HG03342 (cell line): Measurements from ENCODE around the gene PLA2G4E.
A peak's percentile ranks its signal among the peaks of the same experiment; 100 is the strongest.

Experiments
- ATAC-seq: cut with Tn5 transposase; IDR thresholded peaks from one replicate; pipeline ENCODE4 v1.9.1; 2021; ENCODE audit warnings: mild to moderate bottlenecking, moderate library complexity; ENCODE audit not compliant: unreplicated experiment

PLA2G4E gene

DNA sequence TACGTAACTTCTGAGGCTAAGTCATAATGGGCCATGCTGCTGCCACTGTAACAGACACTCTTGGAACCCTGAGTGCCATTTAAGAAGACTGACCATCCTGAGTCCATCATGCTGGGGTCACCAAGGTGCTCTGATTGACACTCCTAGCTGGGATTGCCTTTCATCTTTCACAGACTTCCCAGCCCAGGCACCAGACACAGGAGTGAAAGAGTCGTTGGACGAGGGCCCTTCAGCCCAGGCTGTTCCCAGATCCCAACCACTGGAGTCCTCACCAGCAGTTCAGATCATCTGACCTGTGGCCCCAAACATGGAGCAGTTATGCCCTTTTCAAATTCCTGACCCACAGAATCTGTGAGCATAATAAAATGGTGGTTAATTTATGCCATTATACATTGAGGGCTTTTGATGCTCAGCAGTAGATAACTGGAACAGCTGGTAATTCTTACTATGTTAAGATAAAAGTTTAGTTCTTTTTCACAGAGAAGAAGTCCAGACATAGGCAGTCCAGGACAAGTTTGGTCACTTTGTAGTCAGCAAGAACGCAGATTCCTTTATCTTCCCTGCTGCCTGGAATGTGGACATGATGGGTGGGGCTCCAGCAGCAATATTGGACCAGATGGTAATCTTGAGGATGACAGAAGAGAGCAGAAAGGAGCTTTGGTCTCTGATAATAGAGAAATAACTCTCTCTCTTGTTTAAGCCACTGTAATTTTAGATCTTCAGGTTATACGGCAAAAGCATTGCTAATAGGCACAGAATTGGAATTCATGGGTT, 41.2 kb downstream of the PLA2G4E start:
- ATAC-seq, result no peak

DNA sequence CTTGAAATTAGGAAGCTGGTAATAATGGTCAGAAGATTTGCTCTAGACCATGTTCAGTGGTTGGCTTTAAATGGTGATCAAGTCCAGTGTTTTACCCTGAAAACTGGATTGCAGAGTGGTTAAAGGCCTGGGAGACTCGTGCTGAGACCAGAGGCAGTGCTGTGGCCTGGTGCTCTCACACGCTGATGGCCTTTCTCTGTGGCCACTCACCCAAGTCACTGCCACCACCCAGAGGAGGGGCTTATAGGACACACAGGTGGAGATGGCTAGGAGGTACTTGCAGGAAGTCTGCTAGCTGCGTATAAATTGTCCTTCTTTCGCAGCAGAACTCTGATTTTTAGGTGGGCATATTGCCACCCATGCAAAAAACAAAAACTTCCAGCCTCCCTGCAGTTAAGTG, 42.3 kb downstream of the PLA2G4E start:
- ATAC-seq, result no peak

- ATAC-seq, result no peak
Observed at GRCh38 chr15:41977757-41978383, 43.0 kb downstream of the PLA2G4E start.

GRCh38 chr15:41975669-41976068, 45.2 kb downstream of the PLA2G4E start:
- ATAC-seq, result no peak

DNA sequence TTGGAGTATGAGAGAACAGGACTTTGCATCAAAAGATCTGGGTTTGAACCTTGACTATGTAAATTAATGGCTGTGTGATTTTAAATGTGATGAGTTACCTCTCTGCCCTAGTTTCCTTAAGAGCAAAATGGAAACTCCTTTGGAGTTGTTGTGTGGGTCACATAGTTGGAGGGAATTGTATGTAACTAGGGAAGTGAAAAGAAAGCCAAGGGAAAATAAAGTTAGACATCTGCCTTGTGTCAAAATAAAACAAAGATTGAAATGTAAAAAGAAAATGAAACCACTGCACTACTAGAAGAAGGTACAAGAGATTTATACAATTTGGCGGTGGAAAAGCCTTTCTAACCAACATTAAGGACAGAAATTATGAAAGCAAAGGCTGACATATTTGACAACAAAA, 46.8 kb downstream of the PLA2G4E start:
- no peak for ATAC-seq

DNA sequence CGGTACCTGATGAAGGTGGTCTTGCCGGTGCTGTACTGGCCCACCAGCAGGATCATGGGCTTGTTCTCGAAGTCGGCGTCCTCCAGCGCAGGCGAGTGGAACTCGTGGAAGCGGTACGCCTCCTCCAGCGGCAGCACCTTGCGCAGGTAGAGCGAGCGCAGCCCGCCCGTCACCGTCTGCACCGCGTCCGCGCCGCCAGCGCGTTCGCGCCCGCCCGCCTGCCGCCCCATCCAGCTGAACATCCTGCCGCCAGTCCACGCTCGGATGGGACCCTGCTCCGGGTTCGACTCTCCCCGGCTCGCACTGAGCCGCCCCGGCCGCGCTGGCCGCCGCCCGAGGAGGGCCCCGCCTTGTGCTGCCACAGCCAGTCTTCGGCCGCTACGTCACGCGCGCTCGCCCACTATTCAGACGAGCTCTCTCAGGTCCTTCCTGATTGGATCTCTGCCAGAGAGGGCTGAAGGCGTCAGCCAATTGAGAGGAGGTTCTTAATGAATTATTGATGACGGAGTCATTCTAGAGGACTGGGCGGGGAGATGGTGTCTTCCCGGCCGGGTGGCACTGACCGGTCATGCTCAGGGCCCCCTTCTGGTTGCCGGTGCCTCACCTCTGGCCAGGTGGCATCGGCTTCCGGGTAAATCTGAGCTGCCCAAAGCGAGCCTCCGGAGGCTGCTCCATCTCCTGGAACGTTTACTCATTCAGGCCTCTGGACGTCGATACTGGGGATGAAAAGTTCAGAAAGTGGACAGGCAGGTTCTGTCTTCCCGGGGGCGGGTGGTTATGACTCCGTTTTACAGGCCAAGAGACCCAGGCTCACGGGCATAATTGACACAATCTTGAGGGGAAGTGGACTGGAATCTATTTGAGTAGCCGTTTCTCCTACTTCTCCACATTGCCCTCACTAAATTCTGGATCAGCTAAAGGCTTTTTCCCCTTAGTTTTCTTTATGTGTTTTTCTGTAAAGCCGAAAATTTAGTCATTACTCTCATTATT, 48.3 kb downstream of the PLA2G4E start, which contains the start of gene EHD4:
Gene EHD4, minus strand, starts transcription at position 305 of the 990 bp plus-strand sequence. Its CDS starts 63 bp downstream, at position 242.
- ATAC-seq, result peak; percentile 66

- ATAC-seq, result peak; percentile 7
Observed at GRCh38 chr15:41971895-41972252, 49.0 kb downstream of the PLA2G4E start.

DNA sequence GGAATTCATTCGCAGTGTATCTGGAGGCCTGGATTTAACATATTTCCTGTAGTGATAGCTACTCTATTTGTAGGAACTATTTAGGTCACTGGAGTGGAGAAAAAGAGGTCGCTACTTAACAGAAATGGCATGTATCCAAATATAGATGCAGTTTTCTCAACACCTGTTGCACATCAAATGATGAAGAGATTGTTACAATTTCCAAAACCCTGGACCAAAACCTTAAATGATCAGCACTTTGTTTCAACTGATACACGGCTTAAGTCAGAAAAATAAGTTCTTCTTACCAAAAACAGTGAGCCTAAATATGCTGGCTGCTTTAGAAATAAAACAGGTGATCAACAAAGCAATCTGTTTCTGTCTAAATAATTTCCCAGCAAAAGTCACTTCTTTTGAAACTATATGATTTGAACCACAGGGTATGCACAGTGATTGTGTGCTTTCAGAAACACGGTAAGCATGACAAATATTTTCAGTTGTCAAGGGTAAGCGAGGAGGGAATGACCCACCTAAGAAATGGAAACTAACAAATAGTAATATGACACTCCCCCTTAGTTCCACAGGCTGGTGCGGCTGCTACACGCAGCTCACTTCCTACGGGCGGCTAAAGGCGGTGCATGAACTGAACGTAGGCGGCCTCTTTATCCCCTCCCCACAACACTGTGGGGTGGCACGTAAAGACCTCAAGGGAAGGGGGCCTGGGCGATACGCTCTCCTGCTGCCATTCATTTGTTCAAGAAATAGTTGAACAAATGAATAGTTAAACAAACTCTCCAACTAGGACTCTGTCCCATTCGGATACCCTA, 49.5 kb downstream of the PLA2G4E start:
- peak; percentile 46 for ATAC-seq

GRCh38 chr15:41970456-41970855, 50.4 kb downstream of the PLA2G4E start:
- no peak for ATAC-seq

DNA sequence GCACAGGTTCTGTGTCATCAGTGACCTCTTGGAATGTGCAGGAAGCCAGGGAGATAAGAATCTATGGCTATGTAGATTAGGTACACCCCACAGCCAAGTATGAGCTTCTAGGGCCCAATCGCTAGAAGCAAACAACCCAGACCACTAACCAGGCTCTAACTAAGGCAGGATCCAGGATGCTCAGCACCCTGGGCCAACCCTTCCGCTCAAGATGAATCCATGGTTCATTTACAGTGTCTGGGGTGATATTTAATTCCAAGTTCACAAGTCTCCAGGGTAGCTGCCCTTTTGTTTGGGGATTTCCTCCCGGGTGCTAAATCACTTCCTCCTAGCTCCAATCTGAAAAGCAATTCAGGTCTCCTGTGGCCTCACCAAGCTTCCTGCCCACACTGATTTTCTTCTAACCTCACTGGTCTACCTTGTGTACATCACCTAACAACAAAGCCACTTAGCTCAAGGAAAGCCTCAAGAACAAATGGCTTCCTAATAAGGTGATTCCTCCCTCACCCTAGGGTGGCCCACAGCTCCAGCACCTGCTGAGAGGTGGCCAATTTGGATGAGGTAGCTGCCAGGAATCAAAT, 50.9 kb downstream of the PLA2G4E start:
- peak; percentile 19 for ATAC-seq

DNA sequence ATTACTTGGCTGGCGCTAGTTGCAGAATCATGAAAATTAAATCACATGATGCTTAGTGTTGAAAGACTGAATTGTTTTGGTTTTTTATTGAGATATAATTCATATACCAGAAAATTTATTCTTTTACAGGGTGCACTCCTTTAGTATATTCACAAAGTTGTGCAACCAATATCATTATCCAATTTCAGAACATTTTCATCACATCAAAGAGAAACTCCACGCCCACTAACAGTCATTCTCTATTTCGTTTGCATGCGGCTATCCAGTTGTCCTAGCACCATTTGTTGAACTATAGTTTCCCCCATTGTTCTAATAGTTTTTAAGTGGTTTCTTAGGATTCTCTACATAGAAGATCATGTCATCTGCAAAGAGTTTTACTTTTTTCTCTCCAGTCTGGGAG, 52.1 kb downstream of the PLA2G4E start:
- no peak for ATAC-seq

DNA sequence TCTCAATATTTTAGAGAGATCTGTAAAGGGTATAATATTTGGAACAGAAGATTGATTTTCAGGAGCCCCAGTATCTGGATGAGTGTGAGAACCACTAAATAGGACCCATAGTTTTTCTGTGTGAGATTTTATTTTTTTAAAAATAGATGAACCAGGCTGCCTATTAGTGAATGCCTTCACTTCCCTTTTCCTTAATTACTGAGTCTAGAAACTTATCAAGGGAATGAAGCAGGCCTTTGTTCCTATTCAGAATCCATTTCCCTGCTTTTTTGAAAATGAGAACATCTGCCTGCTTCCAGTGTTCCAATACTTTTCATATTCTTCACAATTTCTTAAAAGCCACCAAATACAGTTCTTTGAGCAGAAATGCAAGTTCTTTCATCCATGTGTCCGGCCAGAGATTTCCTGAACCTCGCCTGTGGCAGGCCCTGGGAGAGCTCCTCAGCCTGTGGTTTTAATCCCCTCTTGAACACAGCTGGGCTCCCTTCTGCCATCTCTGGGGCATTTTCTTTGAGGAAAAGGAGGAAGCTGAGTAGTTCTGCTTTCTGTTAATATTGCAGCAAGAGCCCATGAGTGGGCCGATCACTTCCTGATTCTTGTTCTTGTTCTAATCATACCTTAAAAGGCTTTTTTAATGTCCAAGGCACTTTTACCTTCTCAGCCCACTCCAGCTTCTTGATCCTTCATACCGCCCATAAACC, 53.2 kb downstream of the PLA2G4E start:
- ATAC-seq, result no peak

GRCh38 chr15:41966920-41967465, 53.8 kb downstream of the PLA2G4E start:
- ATAC-seq, result no peak

DNA sequence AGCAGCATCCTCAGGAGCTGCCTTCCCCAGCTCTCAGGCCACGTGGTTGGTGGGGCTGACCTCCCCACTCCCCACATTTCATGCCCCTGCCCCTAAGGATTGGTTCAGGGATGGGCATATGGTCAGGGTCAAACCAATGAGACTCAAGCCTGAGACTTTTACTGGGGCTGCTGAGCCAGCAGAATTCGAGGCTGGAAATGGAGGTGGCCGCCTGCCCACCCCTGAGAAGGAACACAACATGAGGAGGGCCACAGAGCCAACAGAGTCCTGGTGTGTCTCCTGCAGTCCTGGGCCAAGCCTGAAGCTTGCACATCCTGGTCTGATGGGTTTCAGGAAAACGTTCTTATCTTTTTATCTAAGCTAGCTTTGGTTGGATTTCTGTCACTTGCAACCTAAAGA, 54.4 kb downstream of the PLA2G4E start:
- no peak for ATAC-seq

- no peak for ATAC-seq
Observed at GRCh38 chr15:41965441-41966413, 55.1 kb downstream of the PLA2G4E start.

DNA sequence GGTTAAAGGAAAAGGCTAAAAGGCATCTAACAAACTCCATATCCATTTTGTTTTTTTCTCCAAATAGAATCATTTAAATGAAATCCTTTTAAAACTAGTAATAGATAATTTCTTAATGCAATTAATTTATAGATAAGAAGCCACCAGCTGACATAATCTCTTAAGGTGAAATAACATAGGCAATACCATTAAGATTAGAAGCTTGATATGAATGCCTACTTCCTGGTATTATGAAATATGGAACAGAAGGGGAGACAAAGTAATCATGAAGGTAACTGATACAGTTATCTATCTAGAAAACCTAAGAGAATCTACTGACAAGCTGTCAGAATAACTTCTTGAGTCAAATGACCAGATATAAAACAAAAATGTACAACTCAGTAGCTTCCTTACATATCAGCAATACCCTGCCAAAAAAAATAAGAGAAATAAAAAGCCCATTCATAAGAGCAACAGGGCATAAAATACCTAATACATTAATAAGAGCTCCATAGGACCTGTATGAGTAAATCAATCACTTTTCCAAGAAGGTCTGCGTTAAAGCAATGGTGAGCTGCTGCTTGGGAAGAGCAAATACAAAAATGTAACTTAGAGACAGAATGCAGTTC, 59.1 kb downstream of the PLA2G4E start:
- no peak for ATAC-seq

DNA sequence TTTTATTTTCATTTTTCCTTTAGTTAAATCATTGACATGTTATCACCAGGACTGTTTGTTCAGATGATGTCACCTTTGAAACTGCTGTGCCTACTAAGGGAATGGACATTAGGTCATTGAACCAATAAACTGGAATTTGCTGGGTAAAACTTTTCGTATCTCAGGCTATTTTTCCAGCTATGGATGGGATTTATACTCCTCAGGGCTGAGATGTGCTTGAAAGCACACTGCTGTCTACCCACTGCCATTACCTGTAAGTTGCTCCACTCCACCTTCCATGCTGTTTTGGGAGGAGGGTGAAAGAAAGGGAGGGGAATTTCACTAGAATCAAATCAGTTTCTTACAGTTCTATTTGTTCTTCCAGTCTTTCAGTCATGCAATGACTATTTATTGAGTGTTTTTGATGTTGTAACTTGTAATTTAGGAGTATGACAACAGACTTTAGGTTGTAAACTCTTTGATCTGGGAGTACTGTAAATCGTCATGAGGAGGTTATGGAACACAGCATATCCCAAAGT, 59.8 kb downstream of the PLA2G4E start:
- no peak for ATAC-seq
